HG03460 (cell line): ENCODE data around the gene AZIN2.
"Not testable (repeated sequence)": the region's sequence is repeated elsewhere in the genome, so short reads cannot be mapped to it uniquely, and the experiment has no call there.

Source experiments
- ATAC-seq: cut with Tn5 transposase; IDR thresholded peaks from one replicate; pipeline ENCODE4 v1.9.1; 2021; ENCODE audit not compliant: unreplicated experiment

Gene AZIN2

DNA sequence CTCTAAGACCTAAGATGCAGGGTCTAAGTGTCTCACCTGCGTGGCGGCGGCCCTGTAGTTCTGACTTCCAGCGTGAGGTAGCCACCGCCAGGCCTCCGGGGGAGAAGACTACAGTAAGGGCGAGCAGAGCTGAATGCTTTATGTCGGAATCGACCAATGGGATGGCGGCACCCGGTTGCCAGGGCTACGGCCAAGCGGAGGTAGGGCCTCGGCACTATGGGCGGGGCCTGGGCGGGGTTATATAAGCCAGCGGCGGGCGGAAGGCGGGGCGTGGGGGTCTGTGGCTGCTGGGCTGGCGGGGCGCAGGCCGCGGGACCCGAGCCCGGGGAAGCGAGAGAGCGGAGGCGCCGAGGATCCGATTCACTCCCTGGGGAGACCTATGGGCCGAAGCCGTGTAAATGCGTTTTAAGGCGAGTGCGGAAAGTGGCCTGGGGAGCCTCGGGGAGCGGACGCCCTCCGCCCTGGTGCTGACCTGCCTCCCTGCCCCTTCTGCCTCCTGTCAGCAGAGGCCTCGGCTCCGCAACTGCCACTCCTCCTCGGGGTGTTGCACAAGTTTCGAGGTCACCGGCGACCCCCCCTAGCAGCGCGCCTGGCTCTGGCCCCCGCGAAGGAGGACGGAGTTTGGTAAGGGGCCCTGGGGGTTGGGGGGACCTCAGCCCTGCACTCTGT is at the start of gene AZIN2:
Gene AZIN2 (plus strand): TSS at position 269 of the 669 bp plus-strand sequence. CDS start 1,097 bp downstream, outside the sequence.
- peak; percentile 94 for ATAC-seq

DNA sequence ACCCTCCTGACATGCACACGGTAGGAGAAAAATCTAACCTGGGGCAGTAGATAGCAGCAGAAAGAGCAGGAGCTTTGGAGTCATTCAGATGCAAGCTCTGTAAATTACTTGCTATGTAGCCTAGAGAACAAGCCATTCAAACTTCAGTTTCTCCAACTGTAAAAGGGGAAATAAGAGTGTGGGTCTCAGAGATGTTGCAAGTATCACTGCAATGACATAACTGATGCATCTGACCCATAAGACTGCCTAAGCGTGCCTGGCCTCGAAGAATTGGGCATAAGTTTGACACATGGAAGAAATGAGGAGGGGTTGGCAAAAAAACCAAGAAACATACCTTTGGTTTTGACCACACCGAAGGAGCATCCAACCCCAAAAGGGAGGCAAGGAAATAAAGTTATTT is 49.4 kb upstream of the AZIN2 start:
- no peak for ATAC-seq

DNA sequence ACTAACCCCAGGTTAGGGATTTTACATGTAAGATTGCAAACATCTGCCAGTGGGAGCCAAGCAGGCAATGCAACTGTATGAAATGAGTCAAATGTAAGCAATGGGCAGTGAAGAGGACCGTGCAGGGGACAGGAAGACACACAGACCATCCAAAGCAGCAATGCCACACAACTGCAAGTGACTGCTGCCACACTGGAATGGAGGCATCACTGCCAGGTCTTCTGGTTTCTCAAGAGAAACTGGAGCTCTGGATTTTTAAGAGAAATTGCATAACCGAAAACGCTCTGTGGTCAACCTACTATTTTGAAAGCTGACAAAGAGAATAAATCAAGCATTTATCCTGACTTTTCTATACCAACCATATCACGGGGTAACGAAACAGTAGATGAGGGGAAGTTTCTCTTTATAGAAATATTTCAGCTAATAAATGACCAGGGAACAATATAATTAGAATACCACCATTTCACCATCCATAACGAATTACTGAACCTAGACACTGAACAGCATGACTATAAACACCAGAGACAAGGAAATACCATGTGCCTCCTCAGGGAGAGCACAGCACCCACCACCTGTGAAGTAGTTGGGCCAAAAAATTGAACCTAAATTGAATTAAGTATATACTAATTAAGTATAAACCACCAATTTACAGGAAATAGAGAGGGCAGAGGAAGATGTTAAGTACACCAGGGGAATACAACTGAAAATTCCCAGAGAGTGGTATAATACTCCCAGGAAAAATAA is 48.7 kb upstream of the AZIN2 start:
- no peak for ATAC-seq

DNA sequence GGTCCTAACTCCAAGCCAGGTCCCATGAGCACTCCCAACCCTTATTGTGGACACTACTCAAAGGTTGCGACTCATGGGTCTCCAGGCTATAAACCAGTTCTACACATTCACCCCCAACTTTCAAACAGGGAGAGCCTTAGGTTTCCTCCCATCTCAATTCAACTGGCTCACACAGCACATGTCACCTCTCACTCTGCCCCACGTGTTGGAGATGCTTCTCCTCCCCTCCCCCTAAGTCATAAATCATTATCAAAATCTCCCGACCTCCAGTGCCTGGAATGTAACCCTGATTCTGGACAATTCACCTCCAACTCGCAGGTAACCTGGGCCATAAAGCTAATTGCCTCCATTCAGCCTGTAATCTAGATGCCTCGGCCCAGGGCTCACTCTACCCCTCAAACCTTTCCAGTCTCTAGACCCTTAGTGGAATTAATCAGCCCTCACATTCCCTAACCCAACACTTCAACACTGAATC is 44.9 kb upstream of the AZIN2 start:
- no peak for ATAC-seq

DNA sequence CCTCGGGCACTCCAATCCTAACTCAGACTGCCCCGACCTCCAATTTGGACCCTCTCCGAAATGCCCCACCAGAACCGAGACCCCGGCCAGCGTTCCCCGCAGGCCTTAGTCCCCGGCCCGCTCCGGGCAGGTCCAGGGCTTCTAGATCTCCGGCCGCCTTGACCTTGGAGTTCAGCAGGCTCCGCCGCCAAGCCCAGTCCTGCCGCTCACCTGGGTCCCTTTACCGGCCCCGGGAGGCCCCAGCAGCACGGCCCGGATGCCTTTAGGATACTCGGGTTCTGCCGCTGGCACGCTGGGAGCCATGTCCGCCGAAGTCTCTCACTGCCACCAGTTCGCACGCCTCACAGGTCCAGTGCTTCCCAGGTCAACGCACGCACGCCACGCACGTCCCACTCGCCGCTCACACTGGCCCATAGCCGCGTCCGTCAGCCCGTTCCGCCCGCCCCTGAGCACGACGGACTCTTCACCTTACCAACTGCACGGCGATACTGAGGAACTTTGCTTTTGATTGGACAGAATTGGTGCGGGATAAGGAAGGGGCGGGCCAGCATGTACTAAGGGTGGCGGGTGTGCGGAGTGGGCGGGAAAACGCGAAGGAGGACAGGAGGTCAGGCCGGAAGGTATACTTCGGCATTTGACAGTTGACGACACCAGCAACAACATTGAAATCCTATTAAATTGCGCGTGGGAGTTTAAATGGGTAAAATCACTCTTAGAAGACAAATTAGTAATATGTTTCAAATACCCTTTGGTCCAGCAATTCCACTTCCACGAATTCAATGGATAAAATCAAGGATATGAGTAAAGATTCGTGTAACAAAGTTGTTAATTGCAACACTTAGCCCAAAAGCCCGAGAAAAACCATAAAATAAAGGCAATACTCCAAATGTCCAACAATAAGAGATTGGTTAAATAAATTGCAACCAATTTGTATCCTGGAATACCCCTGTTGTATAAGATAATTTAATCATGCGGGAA is 44.1 kb upstream of the AZIN2 start, which contains the start of gene AK2:
Gene AK2 (minus strand): TSS at position 358 of the 978 bp plus-strand sequence. CDS start 55 bp downstream, at position 303.
- peak; percentile 99 for ATAC-seq

GRCh38 chr1:33039840-33040239 is 41.1 kb upstream of the AZIN2 start:
- no peak for ATAC-seq

DNA sequence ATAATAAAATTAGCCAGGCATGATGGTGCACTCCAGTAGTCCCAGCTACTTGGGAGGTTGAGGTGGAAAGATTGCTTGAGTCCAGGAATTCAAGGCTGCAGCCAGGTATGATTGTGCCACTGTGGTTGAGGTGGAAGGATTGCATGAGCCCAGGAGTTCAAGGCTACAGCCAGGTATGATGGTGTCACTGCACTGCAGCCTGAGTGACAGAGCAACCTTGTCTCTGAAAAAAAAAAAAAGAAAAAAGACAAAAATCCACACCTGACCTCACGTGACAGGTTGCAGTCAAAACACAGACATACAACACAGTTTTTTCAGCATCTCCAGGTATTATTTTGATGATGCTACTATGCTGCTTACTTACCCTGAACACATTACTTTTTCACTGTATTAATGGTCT is 39.9 kb upstream of the AZIN2 start:
- ATAC-seq, result no peak

- ATAC-seq, result no peak
Observed at GRCh38 chr1:33042831-33043230, 38.1 kb upstream of the AZIN2 start.

- no peak for ATAC-seq
Observed at GRCh38 chr1:33043267-33044092, 37.5 kb upstream of the AZIN2 start.

DNA sequence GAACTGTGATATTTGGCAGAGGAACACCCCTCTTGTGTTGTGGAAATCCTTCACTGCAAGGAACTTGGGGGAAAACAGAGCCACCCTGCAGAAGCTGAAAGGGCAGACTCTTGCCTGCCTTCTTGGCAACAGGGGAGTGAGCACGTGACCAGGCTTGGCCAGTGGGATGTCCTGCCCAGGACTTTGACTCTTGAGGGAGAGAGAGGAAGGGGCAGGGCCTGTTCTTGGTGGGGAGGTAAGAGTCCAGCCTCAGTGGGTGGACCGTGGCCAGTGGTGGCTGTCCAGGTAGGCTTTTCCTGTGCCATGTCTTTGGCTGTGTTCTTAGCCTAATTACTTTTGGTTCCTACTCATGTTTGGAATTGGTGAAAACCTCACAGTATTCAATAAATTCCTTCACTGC is 35.7 kb upstream of the AZIN2 start:
- no peak for ATAC-seq

GRCh38 chr1:33045814-33046213 is 35.1 kb upstream of the AZIN2 start:
- no peak for ATAC-seq

GRCh38 chr1:33046234-33046633 is 34.7 kb upstream of the AZIN2 start:
- ATAC-seq, result not testable (repeated sequence)

DNA sequence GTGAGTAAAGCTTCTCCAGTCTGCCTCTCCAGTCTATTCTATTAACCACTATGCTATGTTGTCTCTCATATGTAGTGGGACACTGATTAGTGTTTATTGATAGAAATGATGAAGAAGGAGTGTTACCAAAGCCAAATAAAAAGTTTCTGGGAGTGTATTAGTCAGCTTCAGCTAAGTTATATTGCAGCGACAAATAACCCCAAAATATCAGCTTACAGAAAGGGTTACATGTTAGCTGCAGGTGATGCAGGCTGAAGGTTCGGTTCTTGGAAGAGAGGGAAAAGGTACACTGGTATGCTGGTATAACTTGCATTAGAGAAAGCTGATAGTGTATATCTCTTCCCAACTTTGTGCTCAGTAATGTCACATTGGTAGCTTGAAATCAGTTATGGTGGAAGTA is 33.7 kb upstream of the AZIN2 start:
- ATAC-seq, result no peak

DNA sequence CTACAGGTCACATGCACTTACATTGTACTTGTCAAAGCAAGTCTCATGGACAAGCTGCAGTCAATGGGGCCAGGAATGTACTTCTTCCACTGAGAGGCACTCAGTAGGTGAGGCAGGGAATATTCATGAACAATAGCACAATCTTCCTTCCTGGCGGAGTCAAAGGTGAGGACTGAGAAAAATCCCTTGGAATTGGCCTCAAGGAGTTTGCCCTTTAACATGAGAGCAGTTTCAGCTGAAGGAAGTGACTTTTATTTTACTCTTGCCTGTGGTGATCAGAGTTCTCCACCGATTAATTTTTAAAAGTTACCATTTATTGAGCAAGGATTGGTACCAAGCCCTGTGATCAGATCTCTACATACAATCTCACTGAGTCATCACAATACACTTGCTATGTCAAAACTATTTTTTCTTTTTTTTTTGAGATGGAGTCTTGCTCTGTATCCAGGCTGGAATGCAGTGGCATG is 33.1 kb upstream of the AZIN2 start:
- ATAC-seq, result no peak

DNA sequence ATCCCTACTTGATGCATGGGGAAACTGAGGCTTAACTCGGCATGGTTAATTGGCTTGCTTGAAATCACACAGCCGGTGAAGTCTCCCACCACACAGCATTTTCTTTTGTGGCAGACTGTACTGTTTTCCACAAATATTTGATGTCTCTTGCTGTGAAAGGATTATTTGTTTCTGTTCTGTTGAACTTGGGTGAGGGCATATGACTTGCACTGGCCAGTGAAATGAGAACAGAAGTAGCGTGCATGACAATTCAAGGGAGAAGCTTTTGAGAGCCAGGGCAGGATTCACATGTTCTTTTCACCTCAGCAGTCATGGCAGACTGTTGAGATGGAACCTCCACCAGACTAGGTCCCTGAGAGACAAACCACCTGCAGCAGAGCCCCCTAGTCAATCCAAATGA is 32.5 kb upstream of the AZIN2 start:
- no peak for ATAC-seq

GRCh38 chr1:33049371-33049770 is 31.6 kb upstream of the AZIN2 start:
- no peak for ATAC-seq

- no peak for ATAC-seq
Observed at GRCh38 chr1:33050221-33051076, 30.5 kb upstream of the AZIN2 start.

GRCh38 chr1:33055210-33056008 is 25.5 kb upstream of the AZIN2 start:
- no peak for ATAC-seq
